HG02759 (cell line): ENCODE data around the gene JMJD7.

ENCODE experiments used
- ATAC-seq: cut with Tn5 transposase; IDR thresholded peaks from one replicate; pipeline ENCODE4 v1.9.1; 2021; ENCODE audit warnings: mild to moderate bottlenecking, moderate library complexity; ENCODE audit not compliant: unreplicated experiment

Gene JMJD7

GRCh38 chr15:41861736-41862356 is 34.0 kb downstream of the JMJD7 start:
- no peak for ATAC-seq

- ATAC-seq = no peak
Observed at GRCh38 chr15:41862515-41863116, 34.7 kb downstream of the JMJD7 start.

- no peak for ATAC-seq
Observed at GRCh38 chr15:41865490-41866055, 37.7 kb downstream of the JMJD7 start.

- ATAC-seq = no peak
Observed at GRCh38 chr15:41866263-41866703, 38.4 kb downstream of the JMJD7 start.

- no peak for ATAC-seq
Observed at GRCh38 chr15:41866872-41867579, 39.1 kb downstream of the JMJD7 start.

GRCh38 chr15:41868321-41868720 is 40.4 kb downstream of the JMJD7 start:
- no peak for ATAC-seq

- no peak for ATAC-seq
Observed at GRCh38 chr15:41869770-41870688, 42.1 kb downstream of the JMJD7 start.

- ATAC-seq = no peak
Observed at GRCh38 chr15:41870689-41871081, 42.8 kb downstream of the JMJD7 start.

- ATAC-seq = no peak
Observed at GRCh38 chr15:41871175-41871905, 43.4 kb downstream of the JMJD7 start.

- no peak for ATAC-seq
Observed at GRCh38 chr15:41872166-41872747, 44.4 kb downstream of the JMJD7 start.

- ATAC-seq = no peak
Observed at GRCh38 chr15:41873711-41874110, 45.8 kb downstream of the JMJD7 start.

- ATAC-seq = no peak
Observed at GRCh38 chr15:41874736-41875135, 46.8 kb downstream of the JMJD7 start.

- no peak for ATAC-seq
Observed at GRCh38 chr15:41876007-41876406, 48.1 kb downstream of the JMJD7 start.

GRCh38 chr15:41876689-41877088 is 48.8 kb downstream of the JMJD7 start:
- ATAC-seq = no peak

- no peak for ATAC-seq
Observed at GRCh38 chr15:41877631-41878354, 49.9 kb downstream of the JMJD7 start.

GRCh38 chr15:41878355-41878699 is 50.4 kb downstream of the JMJD7 start:
- no peak for ATAC-seq

- ATAC-seq = no peak
Observed at GRCh38 chr15:41879321-41879845, 51.5 kb downstream of the JMJD7 start.

- ATAC-seq = no peak
Observed at GRCh38 chr15:41880156-41880877, 52.4 kb downstream of the JMJD7 start.
